NCI-H2107 (cell line): ENCODE results near the gene RPL29.

Experiments used
- DNase-seq: peaks from one replicate; lab custom pipeline; 2025; lab: John Stamatoyannopoulos, UW

Gene RPL29

GRCh38 chr3:51982838-51983577 lies 12.7 kb downstream of the RPL29 start, which contains the start of gene ACY1:
Gene ACY1, plus strand, starts transcription at chr3:51983535. Its CDS starts 530 bp downstream, at chr3:51984065.
- no peak for DNase-seq

GRCh38 chr3:51982352-51982837 lies 13.3 kb downstream of the RPL29 start:
- DNase-seq, result no peak

GRCh38 chr3:51980253-51980652 lies 15.4 kb downstream of the RPL29 start:
- no peak for DNase-seq

- no peak for DNase-seq
These were observed 17.6 kb downstream of the RPL29 start for GRCh38 chr3:51978143-51978502.

- no peak for DNase-seq
These were observed 18.1 kb downstream of the RPL29 start for GRCh38 chr3:51977446-51978142.

GRCh38 chr3:51975852-51976549 lies 19.7 kb downstream of the RPL29 start:
- DNase-seq, result no peak

- no peak for DNase-seq
These were observed 20.5 kb downstream of the RPL29 start, which contains the start of gene ABHD14A for GRCh38 chr3:51974963-51975851. Gene ABHD14A, plus strand, starts transcription at chr3:51975064. Its CDS starts 72 bp downstream, at chr3:51975136.

GRCh38 chr3:51974277-51974962 lies 21.3 kb downstream of the RPL29 start:
- DNase-seq, result no peak

- DNase-seq, result no peak
These were observed 24.3 kb downstream of the RPL29 start for GRCh38 chr3:51971350-51971749.

- no peak for DNase-seq
These were observed 24.9 kb downstream of the RPL29 start for GRCh38 chr3:51970606-51971300.

- DNase-seq, result no peak
These were observed 25.9 kb downstream of the RPL29 start for GRCh38 chr3:51969841-51970240.

- no peak for DNase-seq
These were observed 26.6 kb downstream of the RPL29 start for GRCh38 chr3:51968883-51969678.

GRCh38 chr3:51968170-51968775 lies 27.4 kb downstream of the RPL29 start:
- no peak for DNase-seq

- no peak for DNase-seq
These were observed 28.1 kb downstream of the RPL29 start, which contains the start of gene PCBP4 for GRCh38 chr3:51967384-51968169. Gene PCBP4, minus strand, starts transcription at chr3:51967454. Its CDS starts 6,214 bp downstream, at chr3:51961240.

GRCh38 chr3:51966922-51967383 lies 28.7 kb downstream of the RPL29 start:
- no peak for DNase-seq

- DNase-seq, result no peak
These were observed 29.2 kb downstream of the RPL29 start for GRCh38 chr3:51966486-51966885.

- no peak for DNase-seq
These were observed 29.7 kb downstream of the RPL29 start for GRCh38 chr3:51966016-51966415.

- DNase-seq, result no peak
These were observed 31.2 kb downstream of the RPL29 start for GRCh38 chr3:51964521-51964920.
